D341Med (cell line): Measurements from ENCODE around the gene SETD7.

Experiments
- DNase-seq: peaks from one replicate; pipeline ENCODE4 v3.0.0; 2012; ENCODE audit warnings: low spot score

SETD7 gene

DNA sequence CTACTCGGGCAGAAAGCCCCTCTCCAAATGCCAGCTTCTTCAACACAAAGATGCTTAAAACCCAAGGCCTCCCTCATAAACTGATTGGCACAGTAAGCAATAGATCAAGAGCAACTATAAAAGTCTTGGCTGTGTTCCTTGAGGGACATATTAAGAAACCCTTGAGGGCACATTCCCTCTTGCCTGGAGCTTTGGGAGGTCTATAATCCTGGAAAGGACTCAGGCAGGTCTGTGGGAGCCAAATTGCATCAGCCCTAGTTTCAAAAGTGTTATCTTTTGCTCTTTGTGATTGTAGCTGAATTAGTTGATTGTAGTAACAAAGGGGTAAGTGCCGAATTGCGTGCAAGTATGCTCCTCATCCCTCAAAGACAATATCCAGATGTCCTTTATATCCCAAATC, 18.6 kb upstream of the SETD7 start:
- DNase-seq: no peak

DNA sequence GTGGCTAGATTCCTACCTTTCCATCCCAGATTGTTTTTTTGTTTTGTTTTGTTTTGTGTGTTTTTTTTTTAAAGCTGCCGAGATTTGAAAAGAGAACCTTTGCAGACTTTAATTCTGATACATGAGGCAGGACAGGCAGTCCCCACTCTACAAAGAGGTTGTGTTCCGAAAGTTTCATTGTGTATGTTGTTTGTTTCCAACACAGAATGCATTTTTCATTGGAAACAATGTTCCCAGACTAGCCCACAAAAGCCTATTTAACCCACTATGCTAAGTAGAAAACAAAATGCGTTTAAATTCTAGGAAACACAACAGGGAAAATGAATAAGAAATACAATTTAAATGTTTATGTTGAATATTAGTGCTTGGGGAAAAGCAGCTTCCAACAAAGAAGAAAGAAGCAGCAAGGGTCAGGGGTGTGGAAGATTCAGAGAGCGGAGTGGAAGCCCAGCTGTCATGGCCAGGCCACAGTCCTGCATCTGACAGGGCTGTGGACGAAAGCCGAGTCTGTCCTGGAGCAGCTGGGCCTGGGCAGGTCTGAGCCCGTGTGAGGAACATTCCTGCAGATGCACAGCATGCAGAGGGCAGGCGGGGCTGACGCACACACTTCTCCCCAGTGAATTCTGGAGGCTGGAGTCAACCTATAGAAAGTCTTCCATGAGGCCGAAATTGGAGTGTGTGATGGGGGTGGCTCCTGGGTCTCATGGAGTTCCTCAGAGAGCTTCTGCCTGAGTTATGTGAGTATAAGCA, 12.4 kb upstream of the SETD7 start:
- DNase-seq: no peak

DNA sequence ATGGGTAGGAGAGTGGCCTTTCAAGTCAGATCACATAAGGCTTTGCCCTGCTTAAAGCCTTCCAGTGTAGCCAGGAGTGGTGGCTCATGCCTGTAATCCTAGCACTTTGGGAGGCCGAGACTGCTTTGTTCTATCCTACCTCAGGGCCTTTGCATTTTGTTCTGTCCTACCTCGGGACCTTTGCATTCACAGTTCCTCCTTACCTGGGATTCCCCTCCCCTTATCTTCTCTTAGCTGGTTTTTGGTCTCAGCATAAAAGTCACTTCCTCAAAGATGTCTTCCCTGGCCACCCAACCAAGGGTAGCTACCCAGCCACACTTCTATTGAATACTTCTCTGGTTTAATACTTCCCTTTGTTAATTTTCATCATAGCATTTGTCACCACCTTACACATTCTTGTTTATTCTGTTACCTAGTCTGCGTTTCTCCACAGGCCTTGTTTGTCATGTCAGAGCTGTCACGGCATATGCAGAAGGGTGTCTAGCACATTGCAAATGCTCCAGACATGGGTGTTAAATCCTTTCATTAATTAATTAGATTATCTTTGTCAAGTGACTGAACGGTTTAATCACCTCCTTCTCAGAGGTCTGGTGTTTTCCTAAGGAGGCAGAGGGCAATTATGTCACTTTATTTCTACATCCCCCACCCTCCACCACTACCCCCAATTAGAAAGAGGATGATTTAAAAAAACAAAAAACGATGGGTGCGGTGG, 11.3 kb upstream of the SETD7 start:
- DNase-seq: peak; percentile 79

DNA sequence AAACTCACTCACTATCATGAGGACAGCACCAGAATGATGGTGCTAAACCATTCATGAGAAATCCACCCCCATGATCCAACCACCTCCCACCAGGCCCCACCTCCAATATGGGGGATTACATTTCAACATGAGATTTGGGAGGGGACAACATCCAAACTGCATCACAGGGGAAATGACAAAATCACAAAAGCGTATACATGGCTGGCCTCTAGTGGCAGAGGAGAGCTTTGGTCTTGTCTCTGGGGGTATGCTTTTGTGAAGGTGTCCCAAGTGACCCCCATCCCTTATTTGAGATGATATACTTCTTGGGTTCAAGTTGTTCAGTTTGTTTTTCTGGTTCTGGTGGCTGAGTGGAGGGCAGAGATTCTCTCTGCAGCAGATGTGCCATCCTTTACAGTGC, 8.5 kb upstream of the SETD7 start:
- no peak for DNase-seq

DNA sequence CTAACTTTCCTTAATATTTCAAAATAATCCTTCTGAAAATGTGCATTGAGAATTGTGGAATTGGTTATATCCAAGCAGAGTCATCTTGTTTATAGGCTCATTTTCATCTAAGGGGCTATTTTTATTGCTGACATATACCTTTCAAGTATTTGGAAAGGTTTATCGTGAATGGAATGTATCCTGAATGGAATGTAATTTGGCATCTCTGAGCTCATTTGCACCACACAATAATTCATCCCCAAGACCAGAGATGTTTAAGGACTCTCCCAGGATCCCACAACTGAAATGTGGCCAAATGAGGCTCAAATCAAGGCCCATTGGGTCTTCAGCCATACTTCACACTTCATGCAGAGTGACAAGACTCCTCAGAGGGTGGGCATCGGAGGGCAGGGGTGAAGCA, 7.5 kb upstream of the SETD7 start:
- no peak for DNase-seq

DNA sequence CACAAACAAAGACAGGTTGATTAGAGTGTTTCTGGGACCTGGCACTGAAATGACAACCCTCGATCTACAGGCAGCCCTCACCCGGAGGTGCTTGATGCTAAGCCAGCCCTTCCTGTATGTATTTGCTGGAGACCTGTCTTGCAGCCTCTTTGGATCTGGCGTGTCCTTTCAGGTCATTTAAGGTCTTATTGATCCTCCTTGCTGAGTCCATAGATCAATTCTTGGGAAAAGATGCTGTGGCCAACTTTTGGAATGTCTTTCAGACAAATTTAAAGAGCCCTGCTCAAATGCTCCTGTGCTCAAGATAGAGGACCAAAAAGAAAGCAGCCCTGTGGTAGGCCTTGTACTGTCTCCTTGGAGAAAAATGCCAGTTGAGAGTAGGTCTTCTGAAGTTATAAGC, 6.8 kb upstream of the SETD7 start:
- DNase-seq: no peak

DNA sequence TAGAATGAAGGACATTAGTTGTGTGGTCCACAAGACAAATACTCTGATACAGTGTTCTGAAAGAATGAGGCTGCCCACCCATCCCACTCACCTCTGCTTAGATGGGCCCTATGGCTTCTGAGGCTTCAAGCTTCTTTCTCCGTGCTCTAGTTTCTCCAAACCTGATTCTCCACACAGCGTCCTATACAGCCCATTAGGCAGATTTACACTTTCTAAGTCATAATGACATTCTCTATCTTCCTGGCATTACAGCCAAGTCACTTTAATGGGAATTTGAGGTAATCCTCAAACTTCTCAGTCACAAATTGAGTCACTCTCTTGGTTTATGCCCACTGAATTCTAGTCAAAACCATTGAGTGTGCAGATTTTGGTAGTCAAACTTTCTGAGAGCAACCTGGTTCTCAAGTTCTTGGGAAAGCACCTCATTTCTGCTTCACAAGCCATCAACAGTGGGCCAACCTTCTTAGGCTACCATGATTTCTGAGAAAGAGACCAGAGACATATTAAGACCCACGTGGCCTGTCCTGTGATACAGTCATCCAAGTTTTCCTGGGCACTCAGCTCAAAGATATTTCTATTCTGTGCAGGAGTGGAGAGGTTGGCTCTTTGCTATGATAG, 6.2 kb upstream of the SETD7 start:
- no peak for DNase-seq

DNA sequence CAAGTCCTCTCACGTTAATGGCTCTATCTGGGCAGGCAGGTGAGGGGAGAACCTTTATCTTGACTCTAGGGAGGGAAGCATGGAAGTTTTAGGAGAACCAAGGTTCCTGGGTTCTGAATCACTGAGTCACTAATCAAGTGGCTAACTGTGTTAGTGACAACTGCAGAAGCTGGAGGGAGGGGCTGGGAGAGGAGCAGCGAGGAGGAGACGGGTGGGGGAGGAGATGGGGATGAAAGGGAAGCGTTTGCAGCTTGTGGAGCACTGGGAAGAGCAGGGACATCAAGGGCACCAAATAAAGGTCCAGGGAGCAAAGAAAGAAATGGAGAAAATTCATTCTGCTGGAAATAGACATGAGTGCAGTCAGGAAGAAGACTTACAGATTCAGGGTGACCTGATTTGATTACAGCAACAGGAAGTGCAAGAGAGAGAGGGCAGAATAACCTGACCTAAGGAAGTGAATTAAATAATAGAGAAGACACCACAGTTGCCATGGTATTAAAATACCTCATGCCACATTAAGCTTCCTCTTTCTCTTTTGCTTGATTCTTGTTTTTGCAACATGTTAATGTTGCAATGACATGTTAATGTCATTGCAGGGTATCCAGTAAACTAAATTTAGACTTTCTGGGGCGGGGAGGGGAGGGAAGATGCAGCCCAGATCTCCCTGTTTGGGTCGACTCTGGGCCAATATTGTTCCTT, 4.5 kb upstream of the SETD7 start:
- DNase-seq: no peak

DNA sequence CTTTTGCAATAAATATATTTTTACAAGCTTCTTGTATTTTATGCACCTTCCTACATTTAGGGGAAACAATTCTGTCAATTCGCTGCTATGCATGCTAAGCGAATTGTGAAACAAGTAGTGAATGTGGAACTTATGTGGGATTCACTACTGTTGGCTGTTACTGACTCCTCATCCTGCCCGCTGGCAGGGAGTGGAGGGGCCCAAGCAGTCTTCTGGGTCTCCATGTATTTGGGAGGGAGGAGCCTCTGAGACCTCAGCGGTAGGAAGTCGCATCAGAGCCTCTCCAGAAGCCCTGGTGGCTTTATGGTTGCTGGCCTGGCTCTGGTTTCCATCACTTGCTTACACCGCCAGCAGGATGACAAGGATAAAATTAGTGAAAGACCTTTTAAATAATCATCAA, 3.7 kb upstream of the SETD7 start:
- DNase-seq: no peak

DNA sequence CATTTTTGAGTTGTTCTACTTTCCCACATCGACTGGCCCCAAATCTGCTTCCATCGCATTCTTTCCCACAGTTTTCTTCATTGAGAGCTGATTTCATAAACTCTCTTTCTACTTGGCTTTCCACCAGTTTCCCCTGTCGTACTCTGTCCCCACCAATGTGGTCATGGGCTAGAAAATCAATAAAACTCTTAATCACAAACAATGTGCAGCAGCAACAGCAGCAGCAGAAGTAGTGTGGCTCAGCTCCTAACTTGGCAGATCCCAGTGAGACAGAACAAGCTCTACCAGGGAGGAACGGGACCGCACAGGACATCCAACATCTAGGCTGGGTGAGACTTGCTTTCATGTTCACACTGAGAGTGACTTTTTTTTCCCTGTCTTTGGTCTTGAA, 3.1 kb upstream of the SETD7 start:
- DNase-seq: no peak

DNA sequence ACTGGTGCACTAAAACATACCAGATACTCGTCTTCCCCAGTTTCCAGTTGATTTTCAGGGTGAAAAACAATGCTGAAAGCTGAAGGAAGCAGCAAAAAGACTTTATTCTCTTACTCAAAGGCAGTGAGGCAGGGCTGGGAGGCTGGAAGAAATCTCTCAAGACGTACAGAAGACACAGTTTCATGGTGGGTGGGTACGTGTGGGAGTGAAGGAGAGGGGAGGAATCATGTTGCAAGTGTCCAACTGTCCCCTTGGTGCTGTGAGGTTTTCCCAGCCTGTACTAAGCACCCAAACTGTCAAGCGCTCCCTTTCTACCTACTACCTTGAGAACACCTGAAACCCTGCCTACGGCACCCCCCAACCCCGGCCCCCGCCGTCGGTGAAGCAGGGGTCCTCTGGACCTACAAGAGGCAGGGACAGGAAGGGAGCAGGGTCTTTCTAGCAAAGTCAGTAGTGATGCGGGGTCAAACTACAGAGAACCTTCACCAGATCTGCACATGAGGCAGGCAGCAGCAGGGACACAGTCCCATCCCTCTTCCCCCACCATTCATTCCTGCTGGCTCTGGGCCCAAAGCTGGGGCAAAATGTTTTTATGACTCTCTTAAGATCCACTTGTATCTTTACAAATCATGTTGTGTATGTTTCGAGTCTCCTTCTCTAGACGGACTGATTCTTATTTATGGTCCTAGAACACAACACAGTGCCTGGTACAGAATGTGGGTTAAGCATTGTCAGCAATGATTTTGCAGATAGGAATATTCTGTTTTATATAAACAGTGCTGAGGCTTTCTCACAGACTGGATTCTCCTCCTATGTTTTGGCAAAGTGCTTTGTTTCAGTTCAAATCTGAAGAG, 2.4 kb upstream of the SETD7 start:
- DNase-seq: no peak

DNA sequence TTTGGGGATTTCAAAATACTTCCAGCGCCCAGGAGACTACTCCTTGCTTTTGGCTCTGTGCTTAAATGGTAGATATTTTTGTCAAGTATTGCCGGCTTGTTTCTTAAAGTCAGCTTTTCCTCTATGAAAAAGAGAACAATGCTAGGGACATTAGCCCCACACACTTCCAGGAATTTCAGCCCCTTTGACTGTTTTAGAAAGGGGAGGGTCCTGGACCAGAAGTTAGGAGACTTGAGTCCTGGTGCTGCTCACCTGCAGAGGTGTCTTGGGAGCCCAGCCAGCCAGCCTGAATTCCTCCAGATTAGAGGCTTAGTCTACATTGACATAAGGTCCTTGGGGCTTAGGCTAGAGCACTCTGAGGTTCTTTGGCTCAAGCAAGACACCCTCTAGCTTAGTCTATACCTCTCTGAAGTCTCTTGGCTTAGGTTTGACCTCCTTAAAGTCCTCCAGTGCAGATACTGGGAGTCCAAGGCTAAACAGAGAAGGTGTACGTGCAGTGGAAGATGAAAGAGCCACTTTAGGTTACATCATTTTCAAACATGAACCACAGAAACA, 1.6 kb upstream of the SETD7 start:
- peak; percentile 67 for DNase-seq

DNA sequence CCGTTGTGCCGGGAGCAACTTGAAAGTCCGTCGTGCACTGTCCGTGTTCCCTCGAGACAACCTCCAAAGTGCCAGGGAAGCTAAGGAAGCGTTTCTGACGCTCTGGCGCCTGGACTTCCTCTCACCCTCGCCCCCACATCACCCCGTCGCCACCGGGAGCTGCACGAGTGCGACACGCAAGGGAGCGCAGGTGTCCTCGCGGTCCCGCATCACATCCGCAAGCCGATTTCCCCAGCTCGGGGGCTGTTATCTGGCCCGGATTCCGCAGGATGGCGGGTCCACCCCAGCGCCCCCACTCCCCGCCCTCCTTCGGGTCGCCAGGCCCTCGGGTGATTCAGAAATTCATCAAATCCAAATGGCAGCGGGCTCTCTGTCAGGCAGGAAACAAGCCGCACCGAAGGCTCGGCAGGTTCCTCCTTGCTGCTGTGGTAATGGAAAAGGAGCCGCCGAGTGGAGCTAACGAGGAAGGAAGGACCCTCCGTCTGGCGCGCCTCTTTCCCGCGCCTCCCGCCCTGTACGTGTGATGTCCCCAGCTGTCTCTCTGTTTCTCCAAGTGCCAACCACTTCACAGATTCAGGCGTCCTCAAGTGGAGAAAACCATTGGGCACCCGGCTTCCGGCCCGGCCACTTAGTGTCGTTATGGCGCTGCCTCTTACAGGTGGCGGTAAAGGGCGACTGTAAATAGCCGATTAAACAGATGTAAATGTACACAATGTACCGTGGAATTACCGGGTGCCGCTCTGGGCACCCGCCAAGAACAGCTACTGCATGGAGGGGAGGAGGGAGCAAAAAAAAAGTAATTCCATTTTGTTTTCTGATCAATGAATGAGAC, 921 bp upstream of the SETD7 start:
- peak; percentile 77 for DNase-seq

DNA sequence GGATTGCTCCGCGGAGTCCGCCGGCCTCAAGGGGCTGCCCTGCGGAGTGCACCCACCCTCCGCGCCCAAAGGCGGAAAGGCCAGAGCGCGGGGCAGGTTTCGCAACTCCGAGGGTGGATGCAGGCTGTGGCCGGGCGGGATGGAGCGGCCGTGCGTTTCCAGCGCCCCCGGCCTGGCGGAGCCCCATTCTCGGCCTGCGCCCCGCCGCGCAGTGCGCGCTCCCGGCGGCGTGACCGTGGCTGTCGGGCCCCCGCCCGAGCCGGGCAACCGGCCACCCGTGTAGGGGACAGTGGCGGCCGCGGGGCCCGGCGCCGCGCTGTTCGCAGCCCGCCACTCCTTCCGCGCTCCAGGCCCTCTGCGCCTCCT, 331 bp downstream of the SETD7 start:
- peak; percentile 48 for DNase-seq

DNA sequence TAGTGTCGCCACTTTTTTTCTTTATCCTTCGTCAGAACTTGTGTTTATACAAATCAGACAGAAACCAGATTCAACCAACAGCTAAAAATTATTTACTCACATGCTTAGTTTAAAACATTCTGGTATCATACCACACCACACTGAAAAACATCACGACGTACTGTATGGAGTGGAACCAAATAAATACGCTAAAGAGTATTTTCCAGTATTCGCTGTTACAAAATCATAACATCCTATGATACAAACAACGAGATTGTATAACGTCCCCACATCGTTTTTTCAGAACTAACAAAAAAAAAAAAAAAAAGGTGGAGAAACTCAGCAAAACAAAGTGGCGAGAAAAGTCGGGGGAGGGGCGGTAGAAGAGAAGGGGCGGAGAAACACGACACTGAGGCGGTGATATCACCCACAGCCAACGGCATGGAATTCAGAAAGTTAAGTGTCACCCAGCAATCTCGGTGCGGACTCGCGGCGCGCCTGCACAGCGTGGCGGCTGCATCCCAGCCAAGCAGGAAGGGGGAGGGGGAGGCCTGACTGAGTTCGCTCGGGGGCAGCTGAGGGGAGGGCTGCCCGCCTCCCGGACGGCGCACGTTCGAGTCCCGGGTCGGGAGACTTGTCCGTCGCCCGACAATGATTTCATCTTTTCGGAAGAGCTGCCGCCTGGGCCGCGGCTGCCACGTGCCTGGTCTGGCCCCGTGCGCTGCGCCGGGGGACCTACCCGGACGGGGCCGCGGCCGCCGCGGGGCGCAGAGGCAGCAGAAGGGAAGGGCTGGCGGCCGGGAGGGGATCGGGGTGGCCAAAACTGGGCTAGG, 920 bp downstream of the SETD7 start:
- DNase-seq: peak; percentile 82

DNA sequence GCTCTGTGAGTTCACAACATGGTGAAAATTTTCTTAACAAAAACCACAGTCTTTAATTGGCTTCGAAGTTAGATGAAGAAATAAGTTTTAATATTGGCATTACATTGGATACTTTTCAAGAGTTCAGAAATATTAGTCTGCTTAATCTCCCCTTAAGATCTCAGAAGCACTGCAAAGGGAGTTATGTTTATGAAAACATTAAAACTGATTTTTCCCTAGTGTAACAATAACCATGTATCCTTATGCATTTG, 1.5 kb downstream of the SETD7 start:
- no peak for DNase-seq

DNA sequence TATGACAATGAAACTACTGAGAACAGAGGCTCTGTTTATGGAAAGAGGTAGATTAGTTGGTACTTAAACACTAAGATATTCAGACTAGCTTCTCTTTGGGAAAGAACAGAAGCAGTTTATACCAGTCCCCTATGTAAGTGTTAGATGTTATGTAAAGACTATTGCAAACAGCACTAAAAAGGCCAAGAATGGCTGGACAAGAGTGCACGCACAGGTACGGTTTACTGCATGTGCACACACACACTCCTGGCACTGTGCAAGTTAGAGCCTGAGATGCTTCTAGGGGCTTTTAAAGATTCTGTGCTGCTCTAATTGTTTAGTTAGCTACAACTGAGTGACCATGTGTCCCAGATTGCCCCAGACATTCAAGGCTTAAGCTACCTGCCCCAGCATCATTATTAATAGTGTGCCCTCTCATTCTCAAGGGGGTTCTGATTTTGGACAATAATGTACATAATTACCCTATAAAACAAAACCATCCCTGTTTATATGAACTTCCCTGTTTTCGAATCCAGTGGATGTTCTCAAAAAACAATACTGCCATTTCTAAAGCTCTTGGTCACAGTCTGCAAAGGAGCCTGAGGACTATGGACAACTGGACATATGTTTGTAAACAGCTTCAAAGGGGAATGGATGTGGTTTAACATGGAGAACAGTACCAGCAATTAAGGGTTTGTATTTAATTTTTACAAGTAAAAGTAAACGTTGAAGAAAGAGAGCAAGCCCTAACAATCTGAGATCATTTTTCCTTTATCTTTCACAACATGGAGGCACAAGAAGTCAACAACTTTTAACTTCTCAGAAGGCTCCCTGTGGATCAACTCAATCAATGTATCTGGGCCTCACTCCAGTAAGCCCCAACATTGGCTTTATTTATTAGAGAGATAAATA, 2.0 kb downstream of the SETD7 start:
- DNase-seq: no peak

DNA sequence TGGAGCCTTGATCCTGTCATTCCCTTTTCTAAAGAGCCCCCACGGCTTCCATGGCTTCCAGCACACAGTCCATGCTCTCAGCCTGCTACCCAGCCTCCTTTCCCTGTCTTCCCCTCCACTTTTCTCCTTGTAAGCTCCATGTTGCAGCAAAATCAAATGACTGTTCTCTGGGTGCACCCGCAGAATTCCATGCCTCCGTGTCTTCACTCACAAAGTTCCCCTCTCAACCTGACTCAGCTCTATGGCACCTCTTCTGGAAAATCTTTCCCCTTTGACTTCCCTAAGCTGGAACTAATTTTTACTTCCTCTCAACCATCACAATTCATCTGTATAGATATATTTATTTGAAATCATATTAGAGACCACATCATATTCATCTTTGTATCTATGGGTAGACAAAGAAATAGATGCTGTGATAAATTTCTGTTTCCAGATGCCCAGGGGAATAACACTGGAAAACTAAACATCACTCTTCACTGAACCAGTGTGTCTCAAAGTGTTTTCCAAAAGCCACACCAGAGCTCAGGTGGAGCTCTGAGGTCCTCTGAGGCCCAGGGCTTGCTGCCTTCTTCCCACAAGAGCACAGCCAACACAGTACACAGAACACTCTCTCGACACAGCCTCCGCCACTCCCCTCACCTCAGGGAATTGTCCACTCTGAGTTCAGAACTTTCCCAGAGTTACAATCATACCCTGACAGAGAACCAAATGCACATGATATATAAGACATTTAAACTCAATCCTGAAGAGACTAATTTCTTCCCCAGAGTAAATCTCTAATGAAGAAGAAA, 3.3 kb downstream of the SETD7 start:
- DNase-seq: no peak
